AG04449 (cell line): ENCODE data around the gene RBM19.

Source experiments
- CTCF ChIA-PET: fragments of 350-600 bp; formaldehyde crosslinking; extraction: SDS; loops from one replicate; lab custom pipeline; 2021; ENCODE audit warnings: antibody characterized with exemption; lab: Yijun Ruan, JAX
- POLR2A ChIA-PET: fragments of 400-600, 350-600 bp; formaldehyde crosslinking; extraction: SDS; loops from one replicate; lab custom pipeline; 2020; ENCODE audit warnings: antibody characterized with exemption, inconsistent platforms; lab: Yijun Ruan, JAX
- DNase-seq: peaks from one replicate; pipeline ENCODE4 v3.0.0-alpha.2; 2010; ENCODE audit warnings: low read depth, low spot score
- H3K4me3 ChIP-seq: 2 replicates; pipeline ENCODE4 v1.5.1; 2011; ENCODE audit warnings: low read depth, mild to moderate bottlenecking, control low read depth, low read length
- TF ChIP-seq, protein P1 (sequence below): IDR thresholded peaks from one replicate; pipeline ENCODE4 v1.5.1; 2011; ENCODE audit warnings: mild to moderate bottlenecking, moderate library complexity, low read length, control low read depth, inconsistent platforms; ENCODE audit not compliant: insufficient read depth; ENCODE audit errors: missing control alignments

Gene RBM19

GRCh38 chr12:113981876-113982275, 15.8 kb upstream of the RBM19 start:
- CTCF ChIA-PET = interaction anchor here (0.9 to 6.5 kb wide), 11 partner anchors 9 to 1936 kb away, joined by 3 to 128 read pairs (median 13); partner anchors contain the start of gene RBM19
- TF ChIP-seq, protein P1, sequence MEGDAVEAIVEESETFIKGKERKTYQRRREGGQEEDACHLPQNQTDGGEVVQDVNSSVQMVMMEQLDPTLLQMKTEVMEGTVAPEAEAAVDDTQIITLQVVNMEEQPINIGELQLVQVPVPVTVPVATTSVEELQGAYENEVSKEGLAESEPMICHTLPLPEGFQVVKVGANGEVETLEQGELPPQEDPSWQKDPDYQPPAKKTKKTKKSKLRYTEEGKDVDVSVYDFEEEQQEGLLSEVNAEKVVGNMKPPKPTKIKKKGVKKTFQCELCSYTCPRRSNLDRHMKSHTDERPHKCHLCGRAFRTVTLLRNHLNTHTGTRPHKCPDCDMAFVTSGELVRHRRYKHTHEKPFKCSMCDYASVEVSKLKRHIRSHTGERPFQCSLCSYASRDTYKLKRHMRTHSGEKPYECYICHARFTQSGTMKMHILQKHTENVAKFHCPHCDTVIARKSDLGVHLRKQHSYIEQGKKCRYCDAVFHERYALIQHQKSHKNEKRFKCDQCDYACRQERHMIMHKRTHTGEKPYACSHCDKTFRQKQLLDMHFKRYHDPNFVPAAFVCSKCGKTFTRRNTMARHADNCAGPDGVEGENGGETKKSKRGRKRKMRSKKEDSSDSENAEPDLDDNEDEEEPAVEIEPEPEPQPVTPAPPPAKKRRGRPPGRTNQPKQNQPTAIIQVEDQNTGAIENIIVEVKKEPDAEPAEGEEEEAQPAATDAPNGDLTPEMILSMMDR = no peak
- no peak overlapping the region for H3K4me3 ChIP-seq
- no peak for DNase-seq
- POLR2A ChIA-PET = no interaction called here

GRCh38 chr12:113980537-113981337, 14.6 kb upstream of the RBM19 start:
- TF ChIP-seq, protein P1 = peak; percentile 86
- peak; percentile 26 for DNase-seq
- CTCF ChIA-PET = interaction anchor here (0.6 to 6.5 kb wide), 45 partner anchors 9 to 1966 kb away, joined by 3 to 128 read pairs (median 4); partner anchors contain the start of gene RBM19
- no peak overlapping the region for H3K4me3 ChIP-seq
- POLR2A ChIA-PET = no interaction called here

DNA sequence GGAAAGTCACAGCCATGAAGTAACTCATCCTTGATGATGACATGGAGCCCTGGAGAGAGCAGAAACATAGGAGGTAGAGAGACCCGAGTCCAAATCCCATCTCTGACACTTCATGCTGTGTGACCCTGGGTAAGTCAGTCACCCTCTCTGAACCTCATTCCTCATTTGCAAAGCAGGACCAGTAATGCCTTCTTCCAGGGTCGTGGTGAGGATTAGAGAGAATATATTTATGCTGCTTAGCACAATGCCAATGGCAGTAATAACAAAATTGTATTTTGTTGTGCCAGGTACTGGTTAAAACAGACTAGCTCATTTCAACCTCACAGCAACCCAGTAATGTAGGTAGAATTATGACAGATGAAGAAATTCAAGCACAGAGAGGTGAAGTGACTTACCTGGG, 13.9 kb upstream of the RBM19 start:
- POLR2A ChIA-PET = no interaction called here
- CTCF ChIA-PET = interaction anchor here (0.6 to 6.5 kb wide), 39 partner anchors 8 to 1967 kb away, joined by 3 to 128 read pairs (median 4); partner anchors contain the start of gene RBM19
- TF ChIP-seq, protein P1 = no peak
- DNase-seq = no peak
- H3K4me3 ChIP-seq = no peak overlapping the region

GRCh38 chr12:113978080-113978479, 12.0 kb upstream of the RBM19 start:
- ChIA-PET POLR2A (no interaction called here), CTCF (interaction anchor here (1.1 to 3.5 kb wide), 5 partner anchors 10 to 1939 kb away, joined by 3 to 50 read pairs (median 6); partner anchors contain the start of gene RBM19)
- no peak overlapping the region for H3K4me3 ChIP-seq
- TF ChIP-seq, protein P1 = no peak
- DNase-seq = no peak

DNA sequence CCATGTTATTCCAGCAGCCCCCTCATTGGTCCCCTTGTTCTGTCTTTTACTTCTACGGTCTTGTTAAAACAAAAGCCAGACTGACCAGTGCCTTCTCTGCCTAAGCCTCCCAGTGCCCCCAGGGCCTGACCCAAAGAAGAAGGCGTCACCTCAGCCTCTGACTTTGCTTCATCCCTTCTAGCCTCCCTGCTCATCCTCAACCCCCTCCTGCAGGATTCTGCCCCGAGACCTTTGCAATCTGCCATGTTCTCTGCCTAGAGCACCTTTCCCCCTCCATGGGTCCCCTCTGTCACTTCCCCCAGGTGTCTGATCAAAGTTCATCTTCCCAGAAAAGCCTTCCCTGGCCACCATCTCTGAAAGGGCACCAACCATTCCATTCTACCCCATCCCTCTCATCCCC, 7.9 kb upstream of the RBM19 start:
- CTCF ChIA-PET = interaction anchor here (1.8 kb wide), 1 partner anchor 534 kb away, joined by 8 read pairs; no protein-coding TSS in a partner anchor

More for the DNA sequence above, 7.9 kb upstream of the RBM19 start:
- no peak overlapping the region for H3K4me3 ChIP-seq
- TF ChIP-seq, protein P1 = no peak
- POLR2A ChIA-PET = no interaction called here
- no peak for DNase-seq
